Activated effector memory CD4-positive, alpha-beta T cell treated with anti-CD3 and anti-CD28 coated beads, Interleukin-2, amount 50 U/mL, for 16 hours (primary cell): ENCODE measurements around the gene PCDHB6.
"Not testable (repeated sequence)": the region's sequence is repeated elsewhere in the genome, so short reads cannot be mapped to it uniquely, and the experiment has no call there.

Experiments
- DNase-seq: peaks from one replicate; pipeline ENCODE4 v3.0.0-alpha.2; 2020

PCDHB6 gene

DNA sequence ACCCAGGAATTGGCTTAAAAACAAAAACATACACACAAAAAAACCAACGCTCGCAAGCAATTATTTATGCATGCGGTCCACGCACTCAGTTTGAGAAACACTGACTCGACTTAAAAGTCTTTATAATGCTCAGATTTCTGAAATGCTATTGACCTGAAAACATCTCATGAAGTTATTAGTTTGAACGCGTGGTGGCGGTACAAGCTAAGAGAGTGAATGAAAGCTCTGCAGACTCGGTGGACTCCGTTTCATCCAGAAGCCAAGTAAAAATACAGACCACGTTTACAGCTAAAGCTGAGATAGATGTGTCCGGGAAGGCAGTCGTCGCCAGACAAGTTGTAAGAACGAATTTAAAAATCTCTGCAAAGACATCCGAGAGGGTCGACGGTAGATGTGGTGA, at the start of gene PCDHB6:
Gene PCDHB6 (plus strand): TSS at position 246 of the 400 bp plus-strand sequence. CDS start 201 bp downstream, outside the sequence.
- no peak for DNase-seq

DNA sequence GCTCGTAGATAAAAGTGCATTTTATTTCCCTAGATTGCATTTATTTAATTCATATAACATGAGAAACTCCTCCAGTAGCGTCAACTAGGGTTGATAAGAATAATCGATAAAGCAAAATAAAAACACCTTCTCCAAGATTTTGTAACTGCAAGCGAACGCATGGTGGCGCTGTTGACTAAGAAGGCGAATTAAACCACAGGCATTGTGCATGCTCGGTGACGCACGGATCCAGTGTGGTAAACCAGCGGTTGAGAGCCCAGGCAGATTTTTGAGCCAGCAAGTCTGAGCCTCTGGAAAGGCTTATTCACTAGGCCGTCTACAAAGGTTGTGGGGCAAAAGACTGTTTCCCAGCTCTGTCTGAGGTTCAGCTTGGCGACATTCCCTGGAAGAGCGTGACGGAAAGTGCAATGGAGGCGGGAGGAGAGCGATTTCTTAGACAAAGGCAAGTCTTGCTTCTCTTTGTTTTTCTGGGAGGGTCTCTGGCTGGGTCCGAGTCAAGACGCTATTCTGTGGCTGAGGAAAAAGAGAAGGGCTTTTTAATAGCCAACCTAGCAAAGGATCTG, 49.5 kb upstream of the PCDHB6 start, which contains the start of gene PCDHB3:
Gene PCDHB3 (plus strand): TSS at position 231 of the 563 bp plus-strand sequence. CDS start 177 bp downstream, at position 408.
- DNase-seq: peak; percentile 67

GRCh38 chr5:141101059-141101458, 48.8 kb upstream of the PCDHB6 start:
- DNase-seq: no peak

DNA sequence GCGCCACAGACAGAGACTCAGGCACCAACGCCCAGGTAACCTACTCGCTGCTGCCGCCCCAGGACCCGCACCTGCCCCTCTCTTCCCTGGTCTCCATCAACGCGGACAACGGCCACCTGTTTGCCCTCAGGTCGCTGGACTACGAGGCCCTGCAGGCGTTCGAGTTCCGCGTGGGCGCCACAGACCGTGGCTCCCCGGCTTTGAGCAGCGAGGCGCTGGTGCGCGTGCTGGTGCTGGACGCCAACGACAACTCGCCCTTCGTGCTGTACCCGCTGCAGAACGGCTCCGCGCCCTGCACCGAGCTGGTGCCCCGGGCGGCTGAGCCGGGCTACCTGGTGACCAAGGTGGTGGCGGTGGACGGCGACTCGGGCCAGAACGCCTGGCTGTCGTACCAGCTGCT, 47.8 kb upstream of the PCDHB6 start:
- not testable (repeated sequence) for DNase-seq

GRCh38 chr5:141102471-141102870, 47.4 kb upstream of the PCDHB6 start:
- DNase-seq: not testable (repeated sequence)

- no peak for DNase-seq
Measured at GRCh38 chr5:141105350-141105749, 44.5 kb upstream of the PCDHB6 start.

DNA sequence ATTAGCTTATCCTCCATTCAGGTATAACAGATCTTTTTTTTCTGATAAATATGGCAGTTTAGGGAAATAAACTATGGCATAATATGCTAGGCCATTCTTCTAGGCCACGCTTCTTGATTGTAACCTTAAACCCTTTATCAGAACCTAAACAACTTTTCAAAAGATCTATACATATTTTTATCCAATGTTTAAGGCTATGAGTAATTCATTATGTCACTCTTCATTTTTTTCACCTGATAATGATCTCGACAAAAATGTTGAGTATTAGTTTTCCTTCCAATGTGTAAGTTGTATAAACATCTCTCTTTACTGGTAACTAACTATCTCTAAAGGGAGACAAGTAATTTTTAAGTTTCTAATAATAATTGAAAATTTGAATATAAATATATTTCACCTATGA, 30.6 kb upstream of the PCDHB6 start:
- no peak for DNase-seq

GRCh38 chr5:141121563-141121962, 28.3 kb upstream of the PCDHB6 start, which contains the start of gene PCDHB4:
TSS of gene PCDHB4 (plus strand) at chr5:141121818. CDS start at chr5:141121999, 181 bp downstream.
- DNase-seq: no peak

DNA sequence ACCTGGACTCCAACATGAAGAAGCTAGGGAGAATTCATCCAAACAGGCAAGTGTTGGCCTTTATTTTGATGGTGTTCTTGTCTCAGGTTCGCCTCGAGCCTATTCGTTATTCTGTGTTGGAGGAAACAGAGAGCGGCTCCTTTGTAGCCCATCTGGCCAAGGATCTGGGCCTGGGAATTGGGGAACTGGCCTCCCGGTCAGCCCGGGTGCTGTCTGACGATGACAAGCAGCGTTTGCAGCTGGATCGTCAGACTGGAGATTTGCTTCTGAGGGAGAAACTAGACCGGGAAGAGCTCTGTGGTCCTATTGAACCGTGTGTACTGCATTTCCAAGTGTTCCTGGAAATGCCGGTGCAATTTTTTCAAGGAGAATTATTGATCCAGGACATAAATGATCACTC, 27.9 kb upstream of the PCDHB6 start:
- DNase-seq: no peak

DNA sequence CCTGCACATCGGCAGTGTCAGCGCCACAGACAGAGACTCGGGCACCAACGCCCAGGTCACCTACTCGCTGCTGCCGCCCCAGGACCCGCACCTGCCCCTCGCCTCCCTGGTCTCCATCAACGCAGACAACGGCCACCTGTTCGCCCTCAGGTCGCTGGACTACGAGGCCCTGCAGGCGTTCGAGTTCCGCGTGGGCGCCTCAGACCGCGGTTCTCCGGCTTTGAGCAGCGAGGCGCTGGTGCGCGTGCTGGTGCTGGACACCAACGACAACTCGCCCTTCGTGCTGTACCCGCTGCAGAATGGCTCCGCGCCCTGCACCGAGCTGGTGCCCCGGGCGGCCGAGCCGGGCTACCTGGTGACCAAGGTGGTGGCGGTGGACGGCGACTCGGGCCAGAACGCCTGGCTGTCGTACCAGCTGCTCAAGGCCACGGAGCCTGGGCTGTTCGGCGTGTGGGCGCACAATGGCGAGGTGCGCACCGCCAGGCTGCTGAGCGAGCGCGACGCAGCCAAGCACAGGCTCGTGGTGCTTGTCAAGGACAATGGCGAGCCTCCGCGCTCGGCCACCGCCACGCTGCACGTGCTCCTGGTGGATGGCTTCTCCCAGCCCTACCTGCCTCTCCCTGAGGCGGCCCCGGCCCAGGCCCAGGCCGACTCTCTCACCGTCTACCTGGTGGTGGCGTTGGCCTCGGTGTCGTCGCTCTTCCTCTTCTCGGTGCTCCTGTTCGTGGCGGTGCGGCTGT, 26.3 kb upstream of the PCDHB6 start:
- not testable (repeated sequence) for DNase-seq

GRCh38 chr5:141127305-141127704, 22.6 kb upstream of the PCDHB6 start:
- no peak for DNase-seq

DNA sequence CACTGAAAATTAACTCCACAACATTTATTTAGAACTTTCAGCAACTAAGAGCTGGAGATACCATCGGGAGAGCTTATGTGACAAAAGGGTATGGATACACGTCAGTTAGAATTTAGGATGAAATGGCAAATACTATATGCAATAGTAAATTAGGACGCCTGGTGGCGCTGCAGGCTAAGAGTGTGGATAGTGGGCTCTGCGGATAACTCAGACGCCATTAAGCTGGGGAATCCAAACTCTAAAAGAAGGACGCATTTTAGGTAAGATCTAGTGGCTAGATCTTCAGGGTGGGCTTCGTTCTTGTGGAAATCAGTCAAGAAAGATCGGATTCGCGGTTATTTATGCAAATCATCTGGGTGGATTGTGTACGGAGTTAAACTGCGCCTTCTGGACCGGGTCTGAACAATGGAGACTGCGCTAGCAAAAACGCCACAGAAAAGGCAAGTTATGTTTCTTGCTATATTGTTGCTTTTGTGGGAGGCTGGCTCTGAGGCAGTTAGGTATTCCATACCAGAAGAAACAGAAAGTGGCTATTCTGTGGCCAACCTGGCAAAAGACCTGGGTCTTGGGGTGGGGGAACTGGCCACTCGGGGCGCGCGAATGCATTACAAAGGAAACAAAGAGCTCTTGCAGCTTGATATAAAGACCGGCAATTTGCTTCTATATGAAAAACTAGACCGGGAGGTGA, 14.7 kb upstream of the PCDHB6 start, which contains the start of gene PCDHB5:
Gene PCDHB5 (plus strand): TSS at position 177 of the 688 bp plus-strand sequence. CDS start 229 bp downstream, at position 406.
- no peak for DNase-seq

DNA sequence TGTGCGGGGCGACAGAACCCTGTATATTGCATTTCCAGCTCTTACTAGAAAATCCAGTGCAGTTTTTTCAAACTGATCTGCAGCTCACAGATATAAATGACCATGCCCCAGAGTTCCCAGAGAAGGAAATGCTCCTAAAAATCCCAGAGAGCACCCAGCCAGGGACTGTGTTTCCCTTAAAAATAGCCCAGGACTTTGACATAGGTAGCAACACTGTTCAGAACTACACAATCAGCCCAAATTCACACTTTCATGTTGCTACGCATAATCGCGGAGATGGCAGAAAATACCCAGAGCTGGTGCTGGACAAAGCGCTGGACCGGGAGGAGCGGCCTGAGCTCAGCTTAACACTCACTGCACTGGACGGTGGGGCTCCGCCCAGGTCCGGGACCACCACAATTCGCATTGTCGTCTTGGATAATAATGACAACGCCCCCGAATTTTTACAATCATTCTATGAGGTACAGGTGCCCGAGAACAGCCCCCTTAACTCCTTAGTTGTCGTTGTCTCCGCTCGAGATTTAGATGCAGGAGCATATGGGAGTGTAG, 14.1 kb upstream of the PCDHB6 start:
- DNase-seq: no peak

DNA sequence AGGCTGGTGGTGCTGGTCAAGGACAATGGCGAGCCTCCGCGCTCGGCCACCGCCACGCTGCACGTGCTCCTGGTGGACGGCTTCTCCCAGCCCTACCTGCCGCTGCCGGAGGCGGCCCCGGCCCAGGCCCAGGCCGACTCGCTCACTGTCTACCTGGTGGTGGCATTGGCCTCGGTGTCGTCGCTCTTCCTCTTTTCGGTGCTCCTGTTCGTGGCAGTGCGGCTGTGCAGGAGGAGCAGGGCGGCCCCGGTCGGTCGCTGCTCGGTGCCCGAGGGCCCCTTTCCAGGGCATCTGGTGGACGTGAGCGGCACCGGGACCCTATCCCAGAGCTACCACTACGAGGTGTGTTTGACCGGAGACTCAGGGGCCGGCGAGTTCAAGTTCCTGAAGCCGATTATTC, 12.5 kb upstream of the PCDHB6 start:
- DNase-seq: not testable (repeated sequence)

DNA sequence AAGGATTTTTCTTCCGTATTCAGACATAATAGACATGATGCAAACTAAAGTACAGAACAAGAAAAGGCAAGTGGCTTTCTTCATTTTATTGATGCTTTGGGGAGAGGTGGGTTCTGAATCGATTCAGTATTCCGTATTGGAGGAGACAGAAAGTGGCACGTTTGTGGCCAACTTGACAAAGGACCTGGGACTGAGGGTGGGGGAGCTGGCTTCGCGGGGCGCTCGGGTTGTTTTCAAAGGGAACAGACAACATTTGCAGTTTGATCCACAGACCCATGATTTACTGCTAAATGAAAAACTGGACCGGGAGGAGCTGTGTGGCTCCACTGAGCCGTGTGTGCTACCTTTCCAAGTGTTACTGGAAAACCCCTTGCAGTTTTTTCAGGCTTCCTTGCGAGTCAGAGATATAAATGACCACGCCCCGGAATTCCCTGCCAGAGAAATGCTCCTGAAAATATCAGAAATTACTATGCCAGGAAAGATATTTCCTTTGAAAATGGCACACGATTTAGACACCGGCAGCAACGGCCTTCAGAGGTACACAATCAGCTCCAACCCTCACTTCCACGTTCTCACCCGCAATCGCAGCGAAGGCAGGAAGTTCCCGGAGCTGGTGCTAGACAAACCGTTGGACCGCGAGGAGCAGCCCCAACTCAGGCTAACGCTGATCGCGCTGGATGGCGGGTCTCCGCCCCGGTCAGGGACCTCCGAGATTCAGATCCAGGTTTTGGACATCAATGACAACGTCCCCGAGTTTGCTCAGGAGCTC, 551 bp downstream of the PCDHB6 start:
- no peak for DNase-seq

DNA sequence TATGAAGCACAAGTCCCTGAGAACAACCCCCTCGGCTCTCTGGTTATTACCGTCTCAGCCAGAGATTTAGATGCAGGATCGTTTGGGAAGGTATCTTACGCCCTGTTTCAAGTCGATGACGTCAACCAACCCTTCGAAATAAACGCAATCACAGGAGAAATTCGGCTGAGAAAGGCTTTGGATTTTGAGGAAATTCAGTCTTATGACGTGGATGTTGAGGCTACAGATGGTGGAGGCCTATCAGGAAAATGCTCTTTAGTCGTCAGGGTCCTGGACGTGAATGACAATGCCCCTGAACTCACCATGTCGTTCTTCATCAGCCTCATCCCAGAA, 1.1 kb downstream of the PCDHB6 start:
- no peak for DNase-seq

- DNase-seq: not testable (repeated sequence)
Measured at GRCh38 chr5:141151632-141152031, 1.8 kb downstream of the PCDHB6 start.

DNA sequence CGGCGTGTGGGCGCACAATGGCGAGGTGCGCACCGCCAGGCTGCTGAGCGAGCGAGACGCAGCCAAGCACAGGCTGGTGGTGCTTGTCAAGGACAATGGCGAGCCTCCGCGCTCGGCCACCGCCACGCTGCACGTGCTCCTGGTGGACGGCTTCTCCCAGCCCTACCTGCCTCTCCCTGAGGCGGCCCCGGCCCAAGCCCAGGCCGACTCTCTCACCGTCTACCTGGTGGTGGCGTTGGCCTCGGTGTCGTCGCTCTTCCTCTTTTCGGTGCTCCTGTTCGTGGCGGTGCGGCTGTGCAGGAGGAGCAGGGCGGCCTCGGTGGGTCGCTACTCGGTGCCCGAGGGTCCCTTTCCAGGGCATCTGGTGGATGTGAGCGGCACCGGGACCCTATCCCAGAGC, 2.2 kb downstream of the PCDHB6 start:
- not testable (repeated sequence) for DNase-seq

DNA sequence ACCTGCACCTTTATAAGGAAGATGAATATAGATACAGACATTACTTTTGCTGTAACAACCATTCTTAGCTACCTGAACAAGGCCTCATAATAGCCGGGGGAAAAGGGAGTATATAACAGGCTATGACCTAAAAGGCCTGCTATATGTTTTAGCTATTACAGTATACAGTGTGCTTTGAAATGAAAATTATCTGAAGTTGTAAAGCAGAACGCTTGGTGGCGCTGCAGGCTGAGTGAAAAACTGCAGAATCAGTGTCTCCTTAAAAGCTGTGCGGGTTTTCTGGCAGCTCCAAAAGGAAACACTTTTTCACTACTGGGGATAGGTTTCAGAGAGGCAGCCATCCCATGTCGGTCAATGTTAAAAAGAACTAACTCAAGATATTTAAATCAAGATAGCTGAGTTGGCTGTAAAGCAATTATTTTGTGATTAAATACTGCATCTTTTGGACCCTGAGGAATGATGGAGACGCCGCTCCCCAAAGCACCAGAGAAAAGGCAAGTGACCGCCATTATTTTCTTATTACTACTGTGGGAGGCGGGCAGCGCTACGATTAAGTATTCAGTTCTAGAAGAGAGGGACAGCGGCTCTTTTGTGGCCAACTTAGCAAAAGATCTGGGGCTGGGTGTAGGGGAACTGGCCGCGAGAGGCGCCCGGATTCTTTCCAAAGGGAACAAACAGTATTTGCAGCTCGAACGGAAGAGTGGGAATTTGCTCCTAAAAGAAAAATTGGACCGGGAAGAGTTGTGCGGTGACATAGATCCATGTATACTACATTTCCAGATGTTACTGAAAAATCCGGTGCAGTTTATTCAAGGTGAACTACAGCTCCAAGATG, 5.9 kb downstream of the PCDHB6 start:
- DNase-seq: no peak

GRCh38 chr5:141157356-141157755, 7.5 kb downstream of the PCDHB6 start:
- DNase-seq: not testable (repeated sequence)

- DNase-seq: not testable (repeated sequence)
Measured at GRCh38 chr5:141157901-141158300, 8.0 kb downstream of the PCDHB6 start.
